HepG2 (cell line): ENCODE results near the gene HEMK1. TPM values are rescaled to one million over a fixed set of nuclear protein-coding genes. Genes with fewer than 3 reads are reported as not detected.

Source experiments
- ATF6 ChIP-seq: sonication (generic); formaldehyde crosslinking; conservative IDR thresholded peaks from 2 replicates; pipeline ENCODE4 v1.4.0; 2020; ENCODE audit warnings: missing genetic modification reagents
- ATF7-NPFF ChIP-seq: sonication (generic); formaldehyde crosslinking; IDR thresholded peaks from 2 replicates; pipeline ENCODE4 v1.8.1; 2023; ENCODE audit warnings: mild to moderate bottlenecking, low read depth, missing genetic modification reagents, moderate library complexity
- CBX1 ChIP-seq: IDR thresholded peaks from one replicate; pipeline ENCODE4 v1.6.1; 2016; ENCODE audit warnings: antibody characterized with exemption, low read depth
- ETS1 ChIP-seq: sonication (generic); formaldehyde crosslinking; IDR thresholded peaks from 2 replicates; pipeline ENCODE4 v1.4.0; 2020; ENCODE audit warnings: missing genetic modification reagents
- FOXA1 ChIP-seq, 2 experiments: fragments of 450-650 bp in 1 of 2; sonication (generic) in 1 of 2; formaldehyde crosslinking in 1 of 2; IDR thresholded peaks; 2 replicates each; pipeline versions ENCODE4 v1.4.0 to v1.6.1; 2016 to 2020; ENCODE audit warnings: missing genetic modification reagents in 1 of 2
- GATAD2A ChIP-seq: IDR thresholded peaks from 2 replicates; pipeline ENCODE4 v1.6.1; 2016
- KAT8 ChIP-seq: IDR thresholded peaks from 2 replicates; pipeline ENCODE4 v1.6.1; 2016; ENCODE audit warnings: missing genetic modification reagents, missing compliant biosample characterization
- MLX ChIP-seq: IDR thresholded peaks from 2 replicates; pipeline ENCODE4 v1.6.1; 2016
- NR3C1 ChIP-seq: sonication (generic); formaldehyde crosslinking; IDR thresholded peaks from 2 replicates; pipeline ENCODE4 v1.4.0; 2020; ENCODE audit warnings: missing genetic modification reagents
- SMAD3 ChIP-seq: sonication (generic); formaldehyde crosslinking; IDR thresholded peaks from 2 replicates; pipeline ENCODE4 v1.4.0; 2020; ENCODE audit warnings: missing genetic modification reagents
- ZBTB3 ChIP-seq: sonication (generic); formaldehyde crosslinking; IDR thresholded peaks from 2 replicates; pipeline ENCODE4 v1.4.0; 2020; ENCODE audit warnings: low read depth, mild to moderate bottlenecking, moderate library complexity, missing genetic modification reagents, borderline replicate concordance
- ZFP36L2 ChIP-seq: sonication (generic); formaldehyde crosslinking; IDR thresholded peaks from 2 replicates; pipeline ENCODE4 v1.4.0; 2020; ENCODE audit warnings: missing genetic modification reagents
- polyA plus RNA-seq, 8 experiments: library from polyadenylated mRNA; depleted of rRNA in 3 of 8; stranded (reverse) in 7 of 8; unstranded in 1 of 8; fragments of >200 nt; fragmentation: Illumina TruSeq in 4 of 8; extraction: Trizol in 4 of 8; gene quantifications; 2 replicates each; pipeline versions ENCODE4 v1.2.1 to v1.2.3, GENCODE V29; 2011 to 2016; ENCODE audit warnings: low read depth in 4 of 8, missing spikeins in 1 of 8, mixed read lengths in 1 of 8; ENCODE audit not compliant: insufficient read depth in 1 of 8
- total RNA-seq, 5 experiments: library from RNA; depleted of rRNA; stranded (reverse); fragments of >200 nt; fragmentation: Illumina TruSeq; extraction: Trizol; gene quantifications; 2 replicates each; pipeline ENCODE4 v1.2.3, GENCODE V29; 2016; ENCODE audit warnings: low read depth in 1 of 5
- TF ChIP-seq, protein P1 (sequence below): sonication (generic); formaldehyde crosslinking; IDR thresholded peaks from one replicate; pipeline ENCODE4 v1.5.1; 2020; ENCODE audit warnings: mild to moderate bottlenecking, missing genetic modification reagents; ENCODE audit errors: not compliant biosample characterization
- TF ChIP-seq, protein P2 (sequence below): sonication (generic); formaldehyde crosslinking; IDR thresholded peaks from 2 replicates; pipeline ENCODE4 v1.4.0; 2020; ENCODE audit warnings: mild to moderate bottlenecking, low read depth, missing genetic modification reagents
- TF ChIP-seq, protein P3 (sequence below): sonication (generic); formaldehyde crosslinking; IDR thresholded peaks from 2 replicates; pipeline ENCODE4 v1.4.0; 2020; ENCODE audit warnings: mild to moderate bottlenecking, missing genetic modification reagents
- TF ChIP-seq, protein P4 (sequence below): IDR thresholded peaks from 2 replicates; pipeline ENCODE4 v1.6.1; 2016; ENCODE audit warnings: mild to moderate bottlenecking

HEMK1 gene
- total and polyA plus RNA-seq, 2 of the 13 experiments (the other 11 are each of a cell fraction or from before 2014, with no cell fraction given): 9.8 to 12.6 TPM

DNA sequence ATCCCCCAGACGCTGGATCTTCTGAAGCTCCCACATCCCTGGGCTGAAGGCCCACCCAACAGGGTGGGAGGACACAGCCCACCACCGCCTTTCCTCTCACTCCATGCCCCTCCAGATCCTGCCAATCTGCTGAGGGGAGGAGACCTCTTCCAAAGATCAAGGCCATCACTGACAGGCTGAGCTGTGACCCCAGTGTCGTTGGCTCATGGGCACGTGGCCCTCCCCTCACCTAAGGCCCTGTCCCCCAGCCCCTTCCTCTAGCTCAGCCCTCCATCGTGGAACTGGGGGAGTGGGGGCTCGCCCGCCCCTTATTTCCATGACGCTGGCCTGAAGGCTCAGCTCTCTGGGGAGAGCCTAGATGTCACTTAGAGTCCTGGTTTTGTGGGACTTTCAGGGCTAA lies 12.2 kb upstream of the HEMK1 start (continued):
- TF ChIP-seq ETS1 (CRISPR knock-in tag) (no peak), ATF7-NPFF (CRISPR knock-in tag) (no peak), ZFP36L2 (no peak), NR3C1 (CRISPR knock-in tag) (no peak), FOXA1 (IDR thresholded peaks at IDR 0.05) (no peak), FOXA1 (CRISPR knock-in tag; IDR thresholded peaks at IDR 0.05) (no peak), ATF6 (CRISPR knock-in tag) (no peak), CBX1 (no peak), SMAD3 (CRISPR knock-in tag) (no peak), KAT8 (CRISPR knock-in tag) (no peak), ZBTB3 (CRISPR knock-in tag) (no peak), MLX (CRISPR knock-in tag) (no peak), GATAD2A (CRISPR knock-in tag) (0 out of 2 replicates have a peak, but pooled peaks have one; percentile 22)
- TF ChIP-seq, protein P1, sequence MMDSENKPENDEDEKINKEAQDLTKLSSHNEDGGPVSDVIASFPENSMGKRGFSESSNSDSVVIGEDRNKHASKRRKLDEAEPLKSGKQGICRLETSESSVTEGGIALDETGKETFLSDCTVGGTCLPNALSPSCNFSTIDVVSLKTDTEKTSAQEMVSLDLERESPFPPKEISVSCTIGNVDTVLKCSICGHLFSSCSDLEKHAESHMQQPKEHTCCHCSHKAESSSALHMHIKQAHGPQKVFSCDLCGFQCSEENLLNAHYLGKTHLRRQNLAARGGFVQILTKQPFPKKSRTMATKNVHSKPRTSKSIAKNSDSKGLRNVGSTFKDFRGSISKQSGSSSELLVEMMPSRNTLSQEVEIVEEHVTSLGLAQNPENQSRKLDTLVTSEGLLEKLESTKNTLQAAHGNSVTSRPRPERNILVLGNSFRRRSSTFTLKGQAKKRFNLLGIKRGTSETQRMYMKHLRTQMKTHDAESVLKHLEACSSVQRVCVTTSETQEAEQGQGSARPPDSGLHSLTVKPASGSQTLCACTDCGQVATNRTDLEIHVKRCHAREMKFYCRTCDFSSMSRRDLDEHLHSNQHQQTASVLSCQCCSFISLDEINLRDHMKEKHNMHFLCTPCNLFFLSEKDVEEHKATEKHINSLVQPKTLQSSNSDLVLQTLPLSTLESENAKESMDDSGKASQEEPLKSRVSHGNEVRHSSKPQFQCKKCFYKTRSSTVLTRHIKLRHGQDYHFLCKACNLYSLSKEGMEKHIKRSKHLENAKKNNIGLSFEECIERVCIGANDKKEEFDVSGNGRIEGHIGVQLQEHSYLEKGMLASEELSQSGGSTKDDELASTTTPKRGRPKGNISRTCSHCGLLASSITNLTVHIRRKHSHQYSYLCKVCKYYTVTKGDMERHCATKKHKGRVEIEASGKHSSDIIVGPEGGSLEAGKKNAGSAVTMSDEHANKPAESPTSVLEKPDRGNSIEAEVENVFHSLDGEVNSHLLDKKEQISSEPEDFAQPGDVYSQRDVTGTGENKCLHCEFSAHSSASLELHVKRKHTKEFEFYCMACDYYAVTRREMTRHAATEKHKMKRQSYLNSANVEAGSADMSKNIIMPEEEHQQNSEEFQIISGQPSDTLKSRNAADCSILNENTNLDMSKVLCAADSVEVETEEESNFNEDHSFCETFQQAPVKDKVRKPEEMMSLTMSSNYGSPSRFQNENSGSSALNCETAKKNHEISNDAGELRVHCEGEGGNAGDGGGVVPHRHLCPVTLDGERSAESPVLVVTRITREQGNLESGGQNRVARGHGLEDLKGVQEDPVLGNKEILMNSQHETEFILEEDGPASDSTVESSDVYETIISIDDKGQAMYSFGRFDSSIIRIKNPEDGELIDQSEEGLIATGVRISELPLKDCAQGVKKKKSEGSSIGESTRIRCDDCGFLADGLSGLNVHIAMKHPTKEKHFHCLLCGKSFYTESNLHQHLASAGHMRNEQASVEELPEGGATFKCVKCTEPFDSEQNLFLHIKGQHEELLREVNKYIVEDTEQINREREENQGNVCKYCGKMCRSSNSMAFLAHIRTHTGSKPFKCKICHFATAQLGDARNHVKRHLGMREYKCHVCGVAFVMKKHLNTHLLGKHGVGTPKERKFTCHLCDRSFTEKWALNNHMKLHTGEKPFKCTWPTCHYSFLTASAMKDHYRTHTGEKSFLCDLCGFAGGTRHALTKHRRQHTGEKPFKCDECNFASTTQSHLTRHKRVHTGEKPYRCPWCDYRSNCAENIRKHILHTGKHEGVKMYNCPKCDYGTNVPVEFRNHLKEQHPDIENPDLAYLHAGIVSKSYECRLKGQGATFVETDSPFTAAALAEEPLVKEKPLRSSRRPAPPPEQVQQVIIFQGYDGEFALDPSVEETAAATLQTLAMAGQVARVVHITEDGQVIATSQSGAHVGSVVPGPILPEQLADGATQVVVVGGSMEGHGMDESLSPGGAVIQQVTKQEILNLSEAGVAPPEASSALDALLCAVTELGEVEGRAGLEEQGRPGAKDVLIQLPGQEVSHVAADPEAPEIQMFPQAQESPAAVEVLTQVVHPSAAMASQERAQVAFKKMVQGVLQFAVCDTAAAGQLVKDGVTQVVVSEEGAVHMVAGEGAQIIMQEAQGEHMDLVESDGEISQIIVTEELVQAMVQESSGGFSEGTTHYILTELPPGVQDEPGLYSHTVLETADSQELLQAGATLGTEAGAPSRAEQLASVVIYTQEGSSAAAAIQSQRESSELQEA: no peak
- TF ChIP-seq, protein P2, sequence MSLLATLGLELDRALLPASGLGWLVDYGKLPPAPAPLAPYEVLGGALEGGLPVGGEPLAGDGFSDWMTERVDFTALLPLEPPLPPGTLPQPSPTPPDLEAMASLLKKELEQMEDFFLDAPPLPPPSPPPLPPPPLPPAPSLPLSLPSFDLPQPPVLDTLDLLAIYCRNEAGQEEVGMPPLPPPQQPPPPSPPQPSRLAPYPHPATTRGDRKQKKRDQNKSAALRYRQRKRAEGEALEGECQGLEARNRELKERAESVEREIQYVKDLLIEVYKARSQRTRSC (CRISPR knock-in tag): no peak
- TF ChIP-seq, protein P3, sequence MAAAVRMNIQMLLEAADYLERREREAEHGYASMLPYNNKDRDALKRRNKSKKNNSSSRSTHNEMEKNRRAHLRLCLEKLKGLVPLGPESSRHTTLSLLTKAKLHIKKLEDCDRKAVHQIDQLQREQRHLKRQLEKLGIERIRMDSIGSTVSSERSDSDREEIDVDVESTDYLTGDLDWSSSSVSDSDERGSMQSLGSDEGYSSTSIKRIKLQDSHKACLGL: no peak
- TF ChIP-seq, protein P4, sequence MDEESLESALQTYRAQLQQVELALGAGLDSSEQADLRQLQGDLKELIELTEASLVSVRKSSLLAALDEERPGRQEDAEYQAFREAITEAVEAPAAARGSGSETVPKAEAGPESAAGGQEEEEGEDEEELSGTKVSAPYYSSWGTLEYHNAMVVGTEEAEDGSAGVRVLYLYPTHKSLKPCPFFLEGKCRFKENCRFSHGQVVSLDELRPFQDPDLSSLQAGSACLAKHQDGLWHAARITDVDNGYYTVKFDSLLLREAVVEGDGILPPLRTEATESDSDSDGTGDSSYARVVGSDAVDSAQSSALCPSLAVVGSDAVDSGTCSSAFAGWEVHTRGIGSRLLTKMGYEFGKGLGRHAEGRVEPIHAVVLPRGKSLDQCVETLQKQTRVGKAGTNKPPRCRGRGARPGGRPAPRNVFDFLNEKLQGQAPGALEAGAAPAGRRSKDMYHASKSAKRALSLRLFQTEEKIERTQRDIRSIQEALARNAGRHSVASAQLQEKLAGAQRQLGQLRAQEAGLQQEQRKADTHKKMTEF (CRISPR knock-in tag): no peak
